HG03175 (cell line): ENCODE results near the gene FAM114A1.
A peak's percentile ranks its signal among the peaks of the same experiment; 100 is the strongest.
"Not testable (repeated sequence)": the region's sequence is repeated elsewhere in the genome, so short reads cannot be mapped to it uniquely, and the experiment has no call there.

Experiments used
- ATAC-seq: cut with Tn5 transposase; IDR thresholded peaks from one replicate; pipeline ENCODE4 v1.9.1; 2021; ENCODE audit warnings: mild to moderate bottlenecking, moderate library complexity; ENCODE audit not compliant: unreplicated experiment

Gene FAM114A1

GRCh38 chr4:38928974-38929373 is 61.4 kb downstream of the FAM114A1 start:
- no peak for ATAC-seq

GRCh38 chr4:38930204-38930603 is 62.6 kb downstream of the FAM114A1 start:
- no peak for ATAC-seq

DNA sequence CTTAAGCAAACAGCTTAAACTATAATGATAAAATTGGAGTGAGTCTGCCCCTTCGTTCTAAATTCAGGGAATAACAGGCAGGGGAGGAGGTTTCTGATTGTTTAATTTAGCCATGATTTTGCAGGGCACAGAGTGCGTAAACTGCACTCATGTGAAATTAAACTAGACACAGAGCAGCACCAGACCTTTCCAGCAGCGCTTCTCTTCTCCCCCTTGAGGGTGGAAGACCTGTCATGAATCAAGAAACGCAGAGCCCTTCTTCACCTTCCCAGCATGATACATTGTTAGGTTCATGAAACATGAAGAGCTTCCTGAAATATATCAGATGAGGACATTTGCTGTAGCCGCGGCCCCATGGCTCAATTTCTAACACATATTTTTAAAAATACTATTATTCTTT is 63.1 kb downstream of the FAM114A1 start:
- ATAC-seq = no peak

DNA sequence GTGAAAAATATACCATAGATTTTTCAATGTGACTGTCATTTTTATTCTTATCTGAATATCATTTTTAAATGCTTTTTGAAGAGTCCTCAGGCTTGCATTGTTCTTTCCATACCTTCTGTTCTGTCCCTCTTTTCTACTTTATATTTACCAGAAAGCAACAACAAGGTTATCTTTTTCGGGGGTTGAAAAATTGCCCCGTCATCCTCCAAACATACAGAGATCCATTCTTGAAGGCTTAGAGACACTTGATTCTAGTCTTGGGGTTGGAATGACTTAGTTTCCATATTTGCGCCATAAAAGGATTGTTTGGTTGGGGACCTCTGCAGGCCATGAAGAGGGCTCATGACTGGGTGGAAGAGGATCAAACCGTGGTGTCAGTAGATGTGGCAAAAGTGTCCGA is 63.5 kb downstream of the FAM114A1 start:
- ATAC-seq = no peak

- ATAC-seq = no peak
Measured at GRCh38 chr4:38935391-38936073, 67.9 kb downstream of the FAM114A1 start.

- ATAC-seq = peak; percentile 96
Measured at GRCh38 chr4:38939165-38939564, 71.6 kb downstream of the FAM114A1 start.

DNA sequence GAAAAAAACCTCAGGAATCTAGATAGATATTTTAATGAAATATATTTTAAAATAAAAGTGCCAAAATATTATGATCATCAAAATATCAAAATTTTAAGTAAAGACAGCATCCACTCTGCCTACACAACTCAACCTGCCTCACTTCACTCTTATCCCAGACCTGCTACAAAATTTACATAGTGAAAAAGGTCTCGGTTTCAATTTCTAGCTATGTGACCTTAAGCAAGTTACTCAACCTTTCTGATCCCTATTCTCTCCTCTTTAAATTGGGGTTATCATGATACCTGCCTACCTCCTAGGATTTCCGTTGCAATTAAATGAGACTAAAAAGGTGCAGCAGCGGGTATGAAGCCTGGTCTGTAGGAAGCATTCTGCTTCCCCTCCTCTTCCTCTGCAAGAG is 72.9 kb downstream of the FAM114A1 start:
- no peak for ATAC-seq

DNA sequence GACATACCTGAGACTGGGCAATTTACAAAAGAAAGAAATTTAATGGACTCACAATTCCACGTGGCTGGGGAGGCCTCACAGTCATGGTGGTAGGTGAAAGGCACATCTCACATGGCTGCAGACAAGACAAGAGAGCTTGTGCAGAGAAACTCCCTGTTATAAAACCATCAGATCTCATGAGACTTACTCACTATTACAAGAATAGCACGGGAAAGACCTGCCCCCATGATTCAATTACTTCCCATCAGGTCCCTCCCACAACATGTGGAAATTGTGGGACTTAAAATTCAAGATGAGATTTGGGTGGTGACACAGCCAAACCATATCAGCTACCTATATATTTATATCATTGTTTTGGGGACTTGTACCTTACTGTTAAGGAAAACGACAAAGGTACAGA is 74.3 kb downstream of the FAM114A1 start:
- not testable (repeated sequence) for ATAC-seq

DNA sequence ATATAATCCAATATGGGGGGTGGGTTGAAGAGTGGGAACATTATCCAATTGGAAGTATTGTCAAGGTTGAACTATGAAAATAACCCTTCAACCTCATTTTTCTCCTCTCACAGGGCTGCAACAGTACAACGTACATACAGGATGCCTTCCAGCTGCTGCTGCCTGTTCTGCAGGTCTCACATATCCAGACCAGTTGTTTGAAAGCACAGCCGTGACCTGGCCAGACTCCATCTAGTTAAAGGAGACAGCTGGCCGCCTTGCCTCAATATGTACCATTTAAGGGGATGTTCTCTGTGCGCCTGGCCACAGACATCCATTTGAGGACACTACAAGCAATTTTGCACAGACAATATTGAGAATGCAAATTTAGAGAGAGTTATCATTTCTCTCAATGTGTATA is 75.7 kb downstream of the FAM114A1 start:
- no peak for ATAC-seq

- no peak for ATAC-seq
Measured at GRCh38 chr4:38944440-38944839, 76.8 kb downstream of the FAM114A1 start.

DNA sequence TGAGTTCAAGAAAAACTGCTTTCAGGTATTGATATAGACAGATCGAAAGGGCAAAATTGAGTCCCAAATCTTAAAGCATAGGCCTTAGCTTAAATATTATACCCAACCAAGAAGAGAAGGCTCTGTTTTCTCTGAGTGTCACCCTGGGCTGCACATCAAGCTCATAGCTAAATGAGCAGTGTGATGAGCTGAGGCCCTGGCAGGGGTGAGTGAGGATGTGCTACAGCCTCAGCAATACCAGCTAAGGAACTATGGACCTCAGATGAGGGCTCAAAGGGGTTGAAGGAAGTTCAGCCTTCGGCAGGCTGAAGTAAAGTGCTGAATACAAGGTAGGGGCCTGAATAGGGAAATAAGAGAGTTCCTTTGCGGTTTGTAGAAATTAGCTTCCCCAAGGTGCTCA is 79.3 kb downstream of the FAM114A1 start:
- ATAC-seq = no peak

DNA sequence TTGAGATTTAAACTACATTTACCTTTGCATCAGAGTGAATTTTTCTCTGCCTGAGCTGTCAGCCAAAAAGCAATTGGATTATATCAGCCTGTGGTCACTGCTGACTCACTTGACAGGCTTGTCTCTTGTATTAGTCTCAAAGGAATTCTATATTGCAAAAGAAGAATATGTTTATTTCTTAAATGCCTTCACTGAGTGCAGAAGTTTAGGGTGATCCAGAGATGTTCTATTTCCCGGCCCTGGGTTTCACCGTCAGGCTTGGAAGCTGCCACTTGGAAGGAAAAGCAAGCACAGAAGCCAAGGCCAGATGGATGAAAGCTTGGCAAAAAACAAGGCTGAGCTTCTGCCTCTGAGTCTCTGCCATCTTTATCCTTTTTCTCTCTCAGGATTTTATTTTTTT is 80.9 kb downstream of the FAM114A1 start:
- ATAC-seq = no peak

GRCh38 chr4:38949411-38950051 is 81.9 kb downstream of the FAM114A1 start:
- ATAC-seq = no peak

GRCh38 chr4:38950159-38950558 is 82.6 kb downstream of the FAM114A1 start:
- ATAC-seq = no peak

DNA sequence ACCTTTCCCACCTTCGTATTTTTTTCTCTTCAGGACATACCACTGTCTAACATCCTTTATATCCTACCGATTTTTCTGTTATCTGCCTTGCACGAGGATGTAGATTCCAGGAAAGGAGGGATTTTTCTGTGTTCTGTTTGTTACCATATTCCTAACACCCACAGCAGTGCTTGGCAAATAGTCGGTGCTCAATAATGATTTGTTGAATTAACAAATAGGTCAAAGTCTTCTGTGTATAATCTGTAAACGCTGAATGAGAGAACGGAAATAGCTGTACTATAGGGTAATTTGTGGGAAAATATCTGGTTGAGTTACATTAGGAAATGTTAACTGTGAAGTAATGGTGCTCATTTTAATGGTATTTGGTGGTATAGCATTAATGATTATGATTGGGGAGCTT is 83.1 kb downstream of the FAM114A1 start:
- no peak for ATAC-seq

DNA sequence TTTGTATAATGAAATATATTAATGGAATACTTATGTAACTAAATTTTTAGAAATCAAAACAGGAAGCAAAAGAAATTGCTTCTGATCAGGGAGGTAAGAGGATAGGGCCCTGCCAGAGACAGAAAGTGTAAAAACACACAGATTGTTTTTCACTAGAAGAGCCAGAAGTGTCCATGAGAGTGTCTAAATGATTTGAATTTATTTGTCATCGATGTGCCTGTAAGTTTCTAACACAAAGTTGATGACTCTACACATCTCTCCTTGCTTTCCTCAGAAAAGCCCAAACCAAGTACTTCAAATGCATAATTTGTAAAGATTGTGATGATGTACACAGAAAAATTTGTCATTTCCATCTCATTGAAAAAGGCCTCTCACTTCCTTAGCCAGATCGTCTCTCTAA is 84.0 kb downstream of the FAM114A1 start:
- no peak for ATAC-seq

DNA sequence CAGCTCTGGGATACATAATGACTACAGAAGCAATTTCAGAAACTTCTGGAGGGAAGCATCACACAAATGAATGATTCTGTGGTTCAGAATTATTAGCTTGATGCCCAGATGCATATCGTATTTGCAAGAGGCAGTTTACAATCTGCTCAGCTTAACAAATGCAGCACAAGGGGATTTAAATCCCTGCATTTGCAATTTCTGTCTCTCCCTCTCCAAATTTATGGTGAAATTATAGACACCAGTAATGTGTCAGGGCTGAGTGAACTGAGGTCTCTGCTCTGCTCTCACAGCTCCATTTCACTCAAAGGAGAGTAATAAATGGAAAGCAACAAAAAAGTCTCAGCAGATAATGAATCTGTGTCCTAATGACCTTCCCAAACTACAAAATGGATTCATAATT is 84.4 kb downstream of the FAM114A1 start:
- no peak for ATAC-seq

DNA sequence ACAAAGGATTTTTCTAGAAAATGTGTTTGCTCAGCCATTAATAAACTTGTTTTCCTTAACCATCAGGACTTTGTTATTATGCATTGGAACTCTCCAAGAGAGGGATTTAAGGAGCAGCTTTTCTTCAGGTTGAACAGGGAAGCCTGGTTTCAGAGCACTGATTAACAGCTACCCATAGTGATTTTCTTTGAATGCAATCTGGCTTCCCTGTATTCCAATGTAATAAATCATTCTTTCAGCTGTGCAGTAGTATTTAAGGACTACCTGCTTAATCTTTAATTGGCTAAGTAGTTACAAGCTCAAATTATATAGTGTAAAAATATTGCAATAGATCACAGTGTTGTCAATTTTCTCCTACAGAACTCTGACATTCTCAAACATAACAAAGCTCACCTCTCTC is 87.1 kb downstream of the FAM114A1 start:
- ATAC-seq = no peak

GRCh38 chr4:38955957-38956356 is 88.4 kb downstream of the FAM114A1 start:
- no peak for ATAC-seq

DNA sequence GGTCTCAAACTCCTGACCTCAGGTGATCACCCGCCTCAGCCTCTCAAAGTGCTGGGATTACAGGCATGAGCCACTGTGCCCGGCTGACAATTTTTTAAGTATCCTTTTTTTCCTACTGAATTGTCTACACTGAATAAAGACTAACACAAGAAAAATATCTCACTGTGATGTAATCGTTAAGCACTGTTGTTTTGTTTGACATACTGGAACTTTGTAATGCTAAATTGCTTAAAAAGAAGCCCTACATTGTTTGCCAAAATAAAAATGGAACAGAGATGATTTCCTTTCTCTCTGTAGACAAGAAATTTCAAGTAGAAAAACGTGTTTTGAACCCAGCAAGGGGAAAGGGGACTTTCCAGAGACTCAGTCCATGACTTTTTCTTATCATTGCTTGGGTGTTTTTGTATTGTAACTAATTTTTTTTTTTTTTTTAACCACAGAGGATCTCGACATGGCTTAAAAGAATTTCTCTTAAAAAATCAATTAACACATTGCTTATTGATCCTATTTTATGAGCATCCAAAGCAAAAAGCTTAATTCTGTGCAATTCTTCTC is 89.7 kb downstream of the FAM114A1 start:
- ATAC-seq = no peak

GRCh38 chr4:38957893-38958292 is 90.3 kb downstream of the FAM114A1 start:
- ATAC-seq = no peak

- no peak for ATAC-seq
Measured at GRCh38 chr4:38958453-38959190, 91.0 kb downstream of the FAM114A1 start.
